Measurements from ENCODE around the gene TSPAN18. TPM values are rescaled to one million over a fixed set of nuclear protein-coding genes. Genes with fewer than 3 reads are reported as not detected.

The TSPAN18 gene
- total RNA-seq, 1 experiment from 2014 or later: 18.3 TPM

- intact Hi-C loops (cut with micrococcal nuclease): no loop called here
- POLR2A ChIA-PET: interaction anchor here (0.6 kb wide), 1 partner anchor 894 kb away, joined by 4 read pairs; the partner anchor contains the start of gene CRY2
- CTCF ChIA-PET: interaction anchor here (1.3 kb wide), 1 partner anchor 15 kb away, joined by 3 read pairs; no protein-coding TSS in a partner anchor
Observed at GRCh38 chr11:44952500-44953260, 225.9 kb downstream of the TSPAN18 start.

More at GRCh38 chr11:44952500-44953260, 225.9 kb downstream of the TSPAN18 start:
- no peak for DNase-seq (ENCODE audit: low read depth, low spot score)
- Histone ChIP-seq H3K27ac (ENCODE audit: low read depth, low read length) (no peak overlapping the region), H3K27me3 (ENCODE audit: insufficient read depth, low read length) (no peaks in the 10 kb centered on the region), H3K36me3 (ENCODE audit: control insufficient read depth in 1 of 2, insufficient read depth in 2 of 2, low read length in 2 of 2) (no peaks in the 10 kb centered on the region), H3K9ac (ENCODE audit: low read length) (no peak overlapping the region), H3K79me2 (ENCODE audit: insufficient read depth, low read length) (peaks cover 12% of the 10 kb centered on the region; the same call in 1 of the 2 replicates), H4K20me1 (ENCODE audit: insufficient read depth) (no peaks in the 10 kb centered on the region), H3K4me3 (replicated peaks in 1 of 2; ENCODE audit: low read depth in 1 of 2, low read length in 2 of 2) (no peak overlapping the region), H2AFZ (ENCODE audit: low read depth, low read length, poor library complexity, severe bottlenecking) (no peak overlapping the region), H3K4me2 (ENCODE audit: low read length) (no peak overlapping the region), H3K4me1 (ENCODE audit: control insufficient read depth in 1 of 2, insufficient read depth in 2 of 2, low read length in 2 of 2) (peaks cover 7 to 28% of the 10 kb centered on the region in 2 experiments; a peak in 3 of 4 replicates), H3K9me3 (ENCODE audit: control insufficient read depth in 1 of 2, insufficient read depth in 1 of 2, low read depth in 1 of 2, low read length in 2 of 2) (no peaks in the 10 kb centered on the region), H3K9me2 (ENCODE audit: insufficient read depth) (no peaks in the 10 kb centered on the region)
- TF ChIP-seq REST (IDR thresholded peaks at IDR 0.05; ENCODE audit: low read depth) (no peak), CBX3 (IDR thresholded peaks at IDR 0.05; ENCODE audit: low read depth) (no peak), ZNF274 (IDR thresholded peaks at IDR 0.05; ENCODE audit: low read depth, low read length) (no peak), SIN3A (IDR thresholded peaks at IDR 0.05; ENCODE audit: low read depth) (no peak), EGR1 (IDR thresholded peaks at IDR 0.05; ENCODE audit: low read depth) (no peak), ZBTB33 (IDR thresholded peaks at IDR 0.05; ENCODE audit: extremely low read depth, insufficient replicate concordance, low read length) (no peak), CTCF (IDR thresholded peaks at IDR 0.05 in 2 of 3, conservative IDR thresholded peaks at IDR 0.05 in 1 of 3; ENCODE audit: borderline replicate concordance in 1 of 3, insufficient read depth in 1 of 3, low read depth in 2 of 3, low read length in 2 of 3) (no peak), JUND (IDR thresholded peaks at IDR 0.05) (no peak), YY1 (IDR thresholded peaks at IDR 0.05; ENCODE audit: extremely low read depth, insufficient replicate concordance, low read depth, low read length) (no peak), POLR2A (IDR thresholded peaks at IDR 0.05; ENCODE audit: borderline replicate concordance, extremely low read depth, insufficient read depth, insufficient read length) (no peak), FOSL1 (IDR thresholded peaks at IDR 0.05; ENCODE audit: low read depth) (no peak), ATF3 (IDR thresholded peaks at IDR 0.05) (no peak), CEBPB (IDR thresholded peaks at IDR 0.05; ENCODE audit: low read depth) (no peak), EZH2 (IDR thresholded peaks at IDR 0.05) (no peak), RAD21 (IDR thresholded peaks at IDR 0.05; ENCODE audit: low read depth) (no peak), SRF (IDR thresholded peaks at IDR 0.05; ENCODE audit: low read depth) (no peak), MAX (IDR thresholded peaks at IDR 0.05) (no peak)
- no peak for ATAC-seq
- RAD21 ChIA-PET (ENCODE audit: low non-redundant PET in 1 of 2, low total read pairs in 2 of 2, uncharacterized antibody in 2 of 2, unreplicated experiment in 2 of 2): no interaction called here
- no TSS peak for BruUV-seq (replicated peaks)

Data from HCT116 (cell line).